ENCODE data around the gene CLEC4E. TPM values are rescaled to one million over a fixed set of nuclear protein-coding genes. Genes with fewer than 3 reads are reported as not detected.
"Not testable (repeated sequence)": the region's sequence is repeated elsewhere in the genome, so short reads cannot be mapped to it uniquely, and the experiment has no call there.

Gene CLEC4E
- polyA plus RNA-seq, 4 donors = 1.1 to 2.1 (median 1.6) TPM

DNA sequence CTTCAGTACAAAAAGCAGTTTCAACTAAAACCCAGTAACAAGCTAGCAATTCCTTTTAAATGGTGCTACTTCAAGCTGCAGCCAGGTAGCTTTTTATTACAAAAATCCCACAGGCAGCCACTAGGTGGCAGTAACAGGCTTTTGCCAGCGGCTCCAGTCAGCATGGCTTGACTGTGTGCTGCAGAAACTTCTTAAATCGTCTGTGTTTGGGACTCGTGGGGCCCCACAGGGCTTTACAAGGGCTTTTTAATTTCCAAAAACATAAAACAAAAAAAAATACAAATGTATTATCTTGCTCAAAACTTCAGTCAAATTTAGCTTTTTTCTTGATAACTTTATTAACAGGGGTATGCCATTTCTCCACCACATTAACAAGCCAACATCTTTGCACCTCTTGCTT is 3.6 kb upstream of the CLEC4E start:
- DNase-seq (ENCODE audit: low read depth in 4 of 4, low spot score in 2 of 4) = peak; percentile 17 to 62 (median 38)

DNA sequence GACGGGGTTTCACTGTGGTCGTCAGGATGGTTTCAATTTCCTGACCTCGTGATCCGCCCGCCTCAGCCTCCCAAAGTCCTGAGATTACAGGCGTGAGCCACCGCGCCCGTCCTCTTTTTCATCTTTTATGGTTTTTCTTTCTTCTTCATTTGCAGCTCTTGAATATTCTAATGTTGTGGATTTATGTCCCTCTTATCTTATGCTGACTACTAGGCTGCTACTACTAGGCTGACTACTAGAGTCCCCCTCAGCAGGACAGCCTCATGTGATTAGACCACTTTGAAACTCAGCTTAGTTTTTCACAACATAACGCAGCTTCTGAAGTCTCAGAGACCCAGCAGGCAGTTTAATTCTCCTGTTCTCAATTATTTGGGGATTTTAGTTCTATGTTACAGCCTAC is 857 bp upstream of the CLEC4E start:
- no peak for DNase-seq (ENCODE audit: low read depth in 4 of 4, low spot score in 2 of 4)

- DNase-seq (ENCODE audit: low read depth in 4 of 4, low spot score in 2 of 4) = not testable (repeated sequence)
Measured at GRCh38 chr12:8537820-8538219, 2.9 kb downstream of the CLEC4E start.

DNA sequence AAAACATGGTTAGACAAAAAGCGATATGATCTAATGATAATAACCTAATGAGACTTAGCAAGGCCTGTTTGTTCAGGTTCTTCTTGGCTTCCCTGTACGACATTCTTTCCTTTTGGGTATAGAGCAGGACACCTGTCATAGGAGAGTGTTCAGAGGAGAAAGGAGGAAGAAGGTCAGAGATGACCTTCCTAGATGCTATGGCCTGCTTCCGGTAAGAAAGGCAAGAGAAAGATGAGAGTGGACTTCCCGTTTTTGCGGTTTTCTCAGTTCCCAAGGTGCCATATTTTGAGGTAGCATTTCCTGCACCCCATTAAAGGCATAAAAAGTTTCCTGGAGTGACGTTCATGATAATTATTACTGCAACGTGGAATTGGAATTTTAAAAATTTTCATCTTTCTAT is 8.7 kb downstream of the CLEC4E start:
- DNase-seq (ENCODE audit: low read depth in 4 of 4, low spot score in 2 of 4) = no peak

GRCh38 chr12:8527250-8528130 is 13.2 kb downstream of the CLEC4E start:
- no peak for DNase-seq (ENCODE audit: low read depth in 4 of 4, low spot score in 2 of 4)

- DNase-seq (ENCODE audit: low read depth in 4 of 4, low spot score in 2 of 4) = no peak
Measured at GRCh38 chr12:8519171-8519570, 21.5 kb downstream of the CLEC4E start.

- no peak for DNase-seq (ENCODE audit: low read depth in 4 of 4, low spot score in 2 of 4)
Measured at GRCh38 chr12:8517971-8518370, 22.7 kb downstream of the CLEC4E start.

DNA sequence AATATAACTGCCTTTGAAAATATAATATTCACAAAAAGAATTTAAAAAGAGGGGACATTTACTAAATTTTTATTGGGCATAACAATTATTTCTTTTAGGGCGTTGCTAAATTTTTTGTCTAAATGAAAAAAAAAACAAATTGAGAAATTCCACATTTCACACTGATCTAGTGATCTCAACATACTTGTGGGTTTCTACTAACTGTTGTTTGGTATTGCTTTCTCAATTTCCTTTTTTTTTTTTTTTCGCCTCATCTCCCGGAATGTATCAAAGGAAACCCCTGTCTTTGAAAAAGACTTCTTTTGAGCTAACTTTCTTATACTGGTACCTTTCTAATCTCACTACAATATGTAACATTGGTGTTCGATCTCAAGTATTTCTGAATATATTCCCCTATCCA is 27.4 kb downstream of the CLEC4E start, which contains the start of gene CLEC4D:
TSS of gene CLEC4D (plus strand) at position 248 of the 400 bp plus-strand sequence. CDS start 230 bp downstream, outside the sequence.
- no peak for DNase-seq (ENCODE audit: low read depth in 4 of 4, low spot score in 2 of 4)

GRCh38 chr12:8508910-8509841 is 31.5 kb downstream of the CLEC4E start:
- DNase-seq (ENCODE audit: low read depth in 4 of 4, low spot score in 2 of 4) = no peak

DNA sequence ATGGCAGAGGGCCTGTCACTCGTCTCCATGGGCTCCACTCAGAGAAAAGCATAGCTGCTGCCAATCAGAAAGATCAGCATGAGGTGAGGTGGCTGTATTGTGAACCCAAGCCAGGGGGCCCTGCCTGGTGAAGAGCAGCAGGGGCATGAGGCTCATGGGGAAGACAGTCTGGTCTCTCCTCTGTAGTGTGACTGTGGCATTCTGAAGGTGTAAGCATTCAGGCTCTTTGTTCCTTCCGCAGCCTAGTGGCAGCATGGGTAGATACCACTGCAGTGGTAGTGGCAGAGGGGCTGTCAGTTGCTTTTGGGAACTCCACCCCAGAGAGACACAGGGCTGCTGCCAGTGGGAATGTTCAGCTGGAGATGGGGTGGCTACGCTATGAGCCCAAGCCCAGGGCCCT is 32.5 kb downstream of the CLEC4E start:
- no peak for DNase-seq (ENCODE audit: low read depth in 4 of 4, low spot score in 2 of 4)

GRCh38 chr12:8507596-8507995 is 33.1 kb downstream of the CLEC4E start:
- no peak for DNase-seq (ENCODE audit: low read depth in 4 of 4, low spot score in 2 of 4)

DNA sequence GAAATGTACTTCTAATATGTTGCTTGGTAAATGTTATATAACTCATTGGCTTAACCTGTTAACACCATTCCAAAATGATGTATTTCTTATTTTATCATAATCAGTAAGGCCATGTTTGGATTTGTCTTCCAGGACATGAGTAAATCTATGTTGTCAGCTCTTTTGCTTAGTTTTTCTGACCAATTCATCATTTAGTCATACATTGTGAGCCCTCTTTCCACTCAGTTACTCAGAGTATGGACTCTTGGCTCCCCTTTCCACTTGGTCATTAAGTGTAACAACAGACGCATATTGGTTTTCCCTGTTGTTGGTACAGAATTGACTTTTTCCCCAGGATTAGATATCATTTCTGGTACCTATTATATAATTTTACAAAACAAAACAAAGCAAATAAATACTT is 36.4 kb downstream of the CLEC4E start:
- no peak for DNase-seq (ENCODE audit: low read depth in 4 of 4, low spot score in 2 of 4)

GRCh38 chr12:8501720-8502119 is 39.0 kb downstream of the CLEC4E start:
- DNase-seq (ENCODE audit: low read depth in 4 of 4, low spot score in 2 of 4) = no peak

DNA sequence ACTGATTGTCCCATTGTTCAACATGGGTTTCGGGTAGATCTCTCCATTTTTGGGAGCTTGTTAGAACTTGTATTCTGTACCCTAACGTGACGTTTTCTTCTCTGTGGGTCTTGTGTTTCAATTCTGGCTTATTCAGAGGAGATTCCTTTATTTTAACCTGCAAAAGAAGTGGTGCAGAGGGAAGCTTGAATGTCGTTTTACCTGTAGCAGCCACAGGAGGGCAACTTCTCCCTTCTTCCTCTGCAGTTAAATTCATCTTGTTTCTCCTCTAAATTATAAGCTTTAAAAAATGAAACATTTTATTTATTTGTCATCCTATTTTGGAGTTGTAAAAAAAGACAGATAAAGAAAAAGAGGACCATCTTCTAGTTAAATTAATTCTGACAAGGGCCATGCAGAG is 41.1 kb downstream of the CLEC4E start:
- DNase-seq (ENCODE audit: low read depth in 4 of 4, low spot score in 2 of 4) = no peak

DNA sequence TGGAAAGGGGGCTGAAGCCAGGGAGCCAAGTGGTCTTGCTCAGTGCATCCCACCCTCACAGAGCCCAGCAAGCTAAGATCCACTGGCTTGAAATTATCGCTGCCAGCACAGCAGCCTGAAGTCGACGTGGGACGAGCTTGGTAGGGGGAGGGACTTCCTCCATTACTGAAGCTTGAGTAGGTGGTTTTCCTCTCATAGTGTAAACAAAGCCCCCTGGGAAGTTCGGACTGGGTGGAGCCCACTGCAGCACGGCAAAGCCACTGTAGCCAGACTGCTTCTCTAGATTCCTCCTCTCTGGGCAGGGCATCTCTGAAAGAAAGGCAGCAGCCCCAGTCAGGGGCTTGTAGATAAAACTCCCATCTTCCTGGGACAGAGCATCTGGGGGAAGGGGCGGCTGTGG is 44.6 kb downstream of the CLEC4E start:
- not testable (repeated sequence) for DNase-seq (ENCODE audit: low read depth in 4 of 4, low spot score in 2 of 4)

DNA sequence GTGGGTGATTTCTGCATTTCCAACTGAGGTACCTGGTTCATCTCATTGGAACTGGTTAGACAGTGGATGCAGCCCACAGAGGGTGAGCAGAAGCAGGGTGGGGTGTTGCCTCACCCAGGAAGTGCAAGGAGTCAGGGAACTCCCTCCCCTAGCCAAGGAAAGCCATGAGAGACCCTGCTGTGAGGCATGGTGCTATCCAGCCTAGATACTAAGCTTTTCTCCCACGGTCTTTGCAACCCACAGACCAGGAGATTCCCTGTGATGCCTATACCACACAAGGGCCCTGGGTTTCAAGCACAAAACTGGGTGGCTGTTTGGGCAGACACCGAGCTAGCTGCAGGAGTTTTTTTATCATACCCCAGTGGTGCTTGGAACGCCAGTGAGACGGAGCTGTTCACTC is 45.0 kb downstream of the CLEC4E start:
- DNase-seq (ENCODE audit: low read depth in 4 of 4, low spot score in 2 of 4) = not testable (repeated sequence)

- no peak for DNase-seq (ENCODE audit: low read depth in 4 of 4, low spot score in 2 of 4)
Measured at GRCh38 chr12:8493084-8493483, 47.6 kb downstream of the CLEC4E start.

DNA sequence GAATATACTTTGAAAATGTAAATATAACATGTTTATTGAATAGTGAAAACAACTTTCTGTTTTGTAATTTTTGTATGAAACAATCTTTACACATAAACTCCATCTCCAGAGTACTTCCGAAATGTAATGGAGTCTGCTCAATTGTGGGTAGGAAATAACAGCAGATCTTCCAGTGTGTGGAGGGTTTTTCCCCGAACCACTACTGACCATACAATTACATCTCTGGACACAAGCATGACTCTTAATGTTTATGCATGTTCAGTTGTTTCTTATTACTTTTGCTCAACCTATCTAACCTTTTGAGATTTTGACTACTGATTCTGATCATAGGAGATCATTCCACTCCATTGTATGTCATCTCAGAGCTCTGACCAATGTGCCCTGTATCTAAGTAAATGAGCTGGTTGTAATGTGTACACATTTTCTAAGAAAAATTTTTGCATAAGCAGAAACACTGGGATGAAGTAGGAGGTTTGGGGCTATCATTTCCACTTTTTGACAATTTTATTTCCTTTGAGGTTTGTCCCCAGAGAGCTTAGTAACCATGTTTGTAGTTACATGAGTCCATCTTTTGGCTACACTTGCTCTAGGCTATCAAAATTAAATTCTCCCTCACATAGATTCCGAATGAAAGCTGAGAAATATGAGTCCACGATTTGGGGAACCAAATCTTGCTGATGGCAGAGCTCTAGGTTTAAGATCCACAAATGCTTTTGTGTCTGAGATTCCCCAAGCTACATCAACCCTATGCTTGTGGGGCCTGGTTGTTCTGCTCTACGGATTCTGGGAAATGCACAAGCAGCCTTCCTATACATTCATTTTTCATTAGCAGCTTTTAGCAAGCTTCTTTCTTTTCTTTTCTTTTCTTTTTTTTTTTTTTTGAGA is 48.8 kb downstream of the CLEC4E start:
- DNase-seq (ENCODE audit: low read depth in 4 of 4, low spot score in 2 of 4) = no peak

All from left renal cortex interstitium (tissue), 4 donors.